HG03354 (cell line): Measurements from ENCODE around the gene SYF2.

Experiments used
- ATAC-seq: cut with Tn5 transposase; IDR thresholded peaks from one replicate; pipeline ENCODE4 v1.9.1; 2021; ENCODE audit warnings: mild to moderate bottlenecking; ENCODE audit not compliant: unreplicated experiment, poor library complexity, severe bottlenecking

Gene SYF2

DNA sequence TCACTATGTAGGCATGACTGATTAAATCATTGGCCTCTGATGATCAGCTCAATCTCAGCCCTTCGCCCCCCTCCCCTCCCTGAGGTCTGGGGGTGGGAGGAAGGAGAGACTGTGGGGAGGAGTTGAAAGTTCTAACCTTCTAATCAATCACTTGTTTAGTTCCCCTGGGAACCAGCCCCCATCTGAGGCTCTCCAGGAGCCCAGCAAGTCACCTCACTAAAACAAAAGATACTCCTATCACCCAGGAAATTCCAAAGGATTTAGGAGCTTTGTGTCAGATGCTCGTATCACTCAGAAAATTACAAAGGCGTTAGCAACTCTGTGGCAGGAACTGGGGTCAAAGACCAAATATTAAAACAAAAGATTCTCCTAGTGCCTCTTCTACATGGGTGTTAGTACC is 21.6 kb downstream of the SYF2 start:
- ATAC-seq: no peak

DNA sequence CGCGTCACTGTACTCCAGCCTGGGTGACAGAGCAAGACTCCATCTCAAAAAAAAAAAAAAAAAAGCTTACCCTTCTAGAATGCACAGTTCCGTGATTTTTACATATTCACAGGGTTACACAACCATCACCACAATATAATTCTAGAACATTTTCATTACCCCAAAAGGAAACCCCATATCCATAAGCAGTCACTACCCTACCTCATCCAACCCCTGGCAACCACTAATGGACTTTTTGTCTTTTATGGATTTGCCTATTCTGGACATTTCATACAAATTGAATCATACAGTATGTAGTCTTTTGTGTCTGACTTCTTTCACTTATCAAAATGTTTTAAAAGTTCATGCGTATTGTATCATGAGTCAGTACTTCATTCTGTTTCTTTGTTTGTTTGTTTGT is 22.8 kb downstream of the SYF2 start:
- no peak for ATAC-seq

DNA sequence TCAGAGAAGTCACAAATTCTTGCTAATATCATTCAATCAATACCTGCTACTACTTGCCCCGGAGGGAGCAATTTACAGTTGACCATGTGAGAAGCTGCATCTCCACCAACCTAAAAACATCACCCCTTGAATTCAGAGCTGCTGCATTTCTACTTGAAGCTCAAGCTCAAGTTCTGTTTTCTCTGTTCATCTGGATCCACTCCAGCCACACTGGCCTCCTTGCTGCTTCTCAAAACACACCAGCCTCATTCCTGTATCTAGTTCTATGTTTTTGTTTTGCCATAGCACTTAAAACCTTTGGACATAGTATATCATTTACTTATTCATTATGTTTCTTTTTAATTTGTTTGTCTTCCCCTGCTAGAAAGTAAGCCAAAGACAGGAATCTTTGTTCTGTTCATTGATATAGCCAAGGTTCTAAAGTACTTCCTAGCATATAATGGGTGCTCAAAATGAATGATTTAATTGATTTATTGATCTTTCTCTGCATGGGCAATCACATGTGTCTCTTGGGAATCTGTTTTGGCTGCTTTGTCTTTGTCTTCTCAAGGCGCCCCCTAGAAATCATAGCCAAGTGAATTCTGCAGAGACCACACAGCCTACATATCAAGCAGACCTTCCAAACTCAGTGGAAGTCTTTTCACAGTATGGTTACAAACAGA is 23.6 kb downstream of the SYF2 start:
- ATAC-seq: no peak

DNA sequence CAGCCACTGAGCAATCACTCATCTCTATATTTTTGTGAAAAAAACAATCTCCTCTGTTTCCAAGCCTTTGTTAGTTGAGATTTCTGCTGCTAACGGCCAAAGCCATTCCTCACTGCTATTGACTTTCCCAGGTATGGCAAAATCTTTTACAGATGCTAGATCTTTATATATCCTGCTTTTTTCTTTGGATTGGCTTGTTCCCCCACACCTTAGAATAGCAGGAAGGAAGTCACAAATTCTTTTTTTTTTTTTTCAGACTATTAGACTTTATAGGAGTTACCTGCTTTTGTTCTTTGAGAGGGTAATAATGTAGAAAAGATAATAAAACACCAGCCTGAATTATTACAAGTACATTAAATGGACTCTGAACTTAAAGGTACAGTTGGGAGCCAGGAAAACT is 24.2 kb downstream of the SYF2 start:
- ATAC-seq: no peak

DNA sequence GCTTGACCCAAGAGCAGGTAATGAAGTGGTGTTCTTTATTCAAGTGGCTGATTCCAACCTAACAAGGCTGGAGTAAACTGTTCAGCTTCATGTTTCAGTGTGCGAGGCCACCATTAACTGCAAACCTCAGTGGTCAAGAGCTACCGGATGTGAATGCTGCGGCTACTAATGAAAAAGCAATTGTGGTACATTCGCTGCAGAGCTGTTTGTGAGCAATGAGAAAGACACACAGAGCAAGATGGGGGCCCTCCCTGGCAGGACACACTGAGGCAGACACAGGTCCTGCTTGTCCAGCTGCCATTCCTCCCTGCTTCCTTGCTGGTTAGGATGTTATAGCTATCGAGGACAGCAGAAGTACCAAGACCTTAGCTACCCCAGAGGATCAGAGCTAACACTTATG is 26.1 kb downstream of the SYF2 start:
- ATAC-seq: no peak

DNA sequence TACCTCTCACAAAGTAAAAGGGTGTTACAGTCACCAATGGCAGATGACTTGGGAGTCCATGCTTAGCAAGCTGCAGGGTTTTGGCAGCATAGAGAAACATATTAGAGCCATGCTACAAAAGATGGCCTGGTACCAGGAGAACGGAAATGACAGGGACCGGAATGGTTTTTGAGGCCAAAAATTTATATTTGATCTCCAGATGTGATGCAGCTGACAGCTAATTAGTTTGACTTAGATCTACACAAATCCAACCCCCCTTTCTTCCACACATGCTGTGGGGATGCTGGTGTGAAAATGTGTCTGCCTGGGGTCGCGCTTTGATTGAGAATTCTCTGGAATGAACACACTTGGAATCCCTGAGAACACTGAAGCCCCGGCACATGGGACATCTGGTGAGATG is 26.5 kb downstream of the SYF2 start:
- ATAC-seq: no peak

DNA sequence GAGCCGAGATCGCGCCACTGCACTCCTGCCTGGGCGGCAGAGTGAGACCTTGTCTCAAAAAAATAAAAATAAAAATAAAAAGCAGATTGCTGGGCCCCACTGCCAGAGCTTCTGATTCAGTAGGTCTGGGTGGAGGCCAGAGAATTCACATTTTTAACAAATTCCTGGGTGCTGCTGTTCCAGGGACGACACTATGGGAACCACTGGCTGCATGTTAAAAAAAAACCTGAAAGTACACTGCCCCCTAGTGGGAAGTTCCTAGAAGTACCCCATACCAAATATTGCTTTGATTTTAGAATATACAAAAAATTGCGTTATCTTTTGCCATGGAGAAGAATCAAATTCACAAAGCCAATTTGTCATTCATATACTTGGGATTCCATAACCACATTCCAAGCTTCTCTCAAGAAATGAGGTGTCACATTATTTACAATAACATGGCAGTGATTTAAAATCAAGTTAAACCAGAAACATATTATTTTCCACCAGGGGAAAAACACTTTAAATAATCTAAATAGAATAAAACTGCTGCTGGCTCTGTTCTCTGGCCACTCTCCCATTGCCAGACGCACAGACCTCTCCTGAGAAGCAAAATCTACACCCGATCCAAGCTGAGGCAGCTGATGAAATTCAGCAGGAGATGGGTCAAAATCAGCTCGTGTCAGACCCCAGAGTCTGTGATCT is 27.4 kb downstream of the SYF2 start:
- ATAC-seq: no peak

DNA sequence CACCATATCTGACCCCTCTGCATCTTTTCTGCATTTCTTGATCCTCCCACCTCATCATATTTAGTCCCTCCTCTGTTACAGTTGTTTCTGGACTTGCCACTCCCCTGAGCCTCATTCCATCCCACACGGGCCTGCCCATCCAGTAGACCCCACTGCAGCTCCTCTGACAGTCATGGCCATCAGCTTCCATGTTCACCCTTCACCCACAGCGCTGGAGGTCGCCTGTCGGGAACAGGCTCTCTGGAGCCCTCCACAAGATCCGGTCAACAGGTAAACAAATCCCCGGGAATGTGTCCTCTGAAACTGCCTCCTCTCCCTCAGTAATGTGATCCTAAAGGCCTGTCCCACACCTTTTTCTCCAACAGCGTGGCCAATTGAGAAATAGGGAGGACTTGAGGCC is 31.3 kb downstream of the SYF2 start:
- no peak for ATAC-seq

DNA sequence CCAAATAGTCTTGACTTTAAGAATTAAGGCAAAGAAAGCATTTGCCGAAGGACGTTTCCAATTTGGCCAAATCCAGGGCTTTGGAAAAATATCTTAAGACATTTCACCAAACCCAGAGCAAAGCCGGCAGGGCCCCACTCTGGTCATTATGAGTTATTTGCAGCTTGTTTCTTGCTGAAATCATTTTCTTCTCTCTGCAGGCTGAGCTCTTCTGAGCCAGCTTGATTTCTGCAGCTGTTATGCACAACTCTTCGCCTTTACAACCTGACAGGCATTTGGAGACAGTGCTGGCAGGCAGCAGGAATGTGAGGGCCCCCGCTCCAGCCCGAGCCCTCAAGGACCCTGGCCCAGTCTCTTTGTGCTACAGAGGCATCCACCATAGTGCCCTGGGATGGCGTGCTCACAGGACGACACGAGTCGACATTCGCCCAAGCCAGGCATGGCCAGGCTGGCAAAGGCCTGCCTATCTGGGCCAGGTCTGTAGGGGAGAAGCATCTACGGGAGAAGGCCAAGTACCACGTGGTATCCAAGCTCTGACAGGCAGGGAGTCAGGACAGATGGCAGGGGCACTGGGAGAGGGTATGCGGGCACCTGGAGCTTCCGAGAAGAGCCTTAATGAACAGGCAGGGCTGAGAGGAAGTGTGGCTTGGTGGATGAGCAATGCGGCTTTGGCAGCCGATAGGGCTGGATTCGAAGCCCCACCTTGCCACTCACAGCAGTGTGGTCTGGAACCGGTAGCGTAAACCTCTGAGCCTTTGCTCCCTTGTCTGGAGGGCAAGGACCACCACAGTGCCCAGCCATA is 32.3 kb downstream of the SYF2 start:
- ATAC-seq: no peak

DNA sequence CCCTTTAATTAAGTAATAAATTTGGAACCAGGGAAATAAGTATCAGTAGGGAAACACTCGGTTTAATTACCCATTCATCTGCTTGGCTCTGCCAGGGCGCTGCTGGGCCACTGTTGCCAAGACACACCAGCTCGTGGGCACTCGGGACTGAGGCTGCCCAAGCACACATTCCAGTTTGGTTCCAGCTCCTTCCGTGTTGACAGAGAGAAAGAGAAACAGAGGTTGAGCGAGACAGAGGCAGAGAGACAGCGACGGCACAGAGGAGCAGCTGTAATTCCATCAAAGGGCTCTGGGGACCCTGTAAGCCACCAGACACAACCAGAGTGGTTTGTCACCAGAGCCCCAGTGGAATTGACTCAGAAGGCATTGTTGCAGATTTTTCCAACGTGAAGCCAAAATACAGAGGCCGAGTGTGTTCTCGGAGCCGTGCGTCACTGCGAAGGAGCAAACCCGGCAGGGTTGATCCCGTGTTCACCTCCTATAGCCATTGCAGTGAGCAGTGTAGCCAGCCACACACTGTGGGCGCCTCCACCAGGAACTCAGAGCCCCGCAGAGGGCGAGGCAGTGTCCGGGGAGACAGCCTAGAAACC is 33.5 kb downstream of the SYF2 start:
- peak; percentile 56 for ATAC-seq

DNA sequence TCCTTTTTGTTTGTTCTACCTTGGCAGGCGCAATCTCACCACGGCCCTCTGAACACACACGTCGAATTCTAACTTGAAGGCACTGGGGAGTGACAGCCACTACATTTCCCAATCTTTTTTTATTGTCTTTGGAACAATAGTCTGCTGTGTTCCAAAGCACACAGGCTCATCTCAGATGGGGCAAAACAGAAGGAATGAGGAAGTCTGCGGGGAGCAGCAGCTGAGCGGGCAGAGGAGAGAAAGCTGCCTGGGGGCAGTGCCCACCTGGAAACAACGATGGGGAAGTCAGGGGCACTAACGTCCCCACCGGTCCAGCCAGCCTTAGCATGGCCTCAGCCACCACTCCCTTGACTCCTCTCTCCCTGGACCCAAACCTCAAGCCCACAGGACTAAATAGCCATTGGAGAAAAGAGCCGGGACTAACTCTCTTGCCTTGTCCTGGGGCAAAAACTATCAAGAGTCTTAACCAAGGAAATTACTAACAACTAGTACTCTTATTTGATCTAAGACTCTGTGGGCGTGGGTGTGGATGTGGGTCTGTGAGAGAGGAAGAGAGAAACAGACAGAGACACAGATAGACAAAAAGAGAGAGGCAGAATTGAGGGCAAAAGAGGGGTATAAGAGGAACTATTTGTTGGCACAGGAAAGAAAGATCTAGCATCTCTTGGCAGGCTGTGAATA is 34.2 kb downstream of the SYF2 start:
- no peak for ATAC-seq

DNA sequence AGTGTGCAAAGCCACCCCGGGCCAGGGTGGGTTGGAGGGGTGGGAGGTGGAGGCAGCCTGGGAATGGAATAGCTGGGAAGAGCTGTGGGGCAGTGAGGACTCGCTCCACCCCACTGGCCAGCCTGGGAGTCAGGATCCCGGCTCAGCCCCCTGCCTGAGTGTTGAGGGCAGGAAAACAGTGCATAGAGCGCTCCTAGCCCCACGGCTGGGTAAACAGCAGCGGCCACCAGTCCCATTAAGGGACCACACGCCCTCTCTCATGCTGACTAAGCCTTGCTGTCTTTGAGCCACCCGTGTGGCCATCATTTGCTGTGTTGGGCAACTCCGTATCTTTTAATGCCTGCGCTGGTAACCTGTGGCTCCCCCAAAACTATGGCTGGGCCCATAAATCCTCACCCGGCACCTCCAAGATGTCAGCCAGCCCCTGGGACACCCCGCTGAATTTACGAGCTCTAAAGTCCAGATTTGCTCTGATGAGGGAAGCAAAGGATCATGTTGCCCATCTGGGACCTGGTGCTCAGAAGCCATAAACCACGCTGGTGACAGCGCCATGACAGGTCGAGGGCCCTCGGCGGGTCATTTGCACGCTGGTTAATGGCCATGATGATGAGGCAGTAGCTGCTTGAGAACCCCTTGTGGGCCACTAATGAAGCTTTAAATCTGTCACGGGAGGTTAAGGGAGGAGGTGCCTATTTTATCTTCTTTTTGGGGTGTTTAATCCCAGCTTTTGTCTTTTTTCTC is 34.9 kb downstream of the SYF2 start:
- ATAC-seq: no peak

DNA sequence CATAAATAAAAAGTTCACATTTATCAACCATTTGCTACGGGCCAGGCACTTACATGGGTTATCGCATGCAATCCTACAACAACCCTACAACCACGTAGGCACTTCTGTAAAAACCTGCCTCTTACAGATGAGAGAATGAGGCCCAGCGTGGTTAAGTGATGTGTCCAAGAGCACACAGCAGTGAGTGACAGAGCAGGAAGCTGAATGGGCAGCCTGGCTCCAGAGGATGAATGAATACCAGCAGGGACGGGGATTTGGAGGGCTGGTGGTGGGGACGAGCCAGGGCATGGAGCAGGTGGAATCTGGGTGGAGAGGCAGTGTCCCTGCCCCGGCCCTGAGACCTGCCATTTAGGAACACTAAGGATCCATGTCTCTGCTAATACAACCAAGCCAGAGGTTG is 35.5 kb downstream of the SYF2 start:
- no peak for ATAC-seq

DNA sequence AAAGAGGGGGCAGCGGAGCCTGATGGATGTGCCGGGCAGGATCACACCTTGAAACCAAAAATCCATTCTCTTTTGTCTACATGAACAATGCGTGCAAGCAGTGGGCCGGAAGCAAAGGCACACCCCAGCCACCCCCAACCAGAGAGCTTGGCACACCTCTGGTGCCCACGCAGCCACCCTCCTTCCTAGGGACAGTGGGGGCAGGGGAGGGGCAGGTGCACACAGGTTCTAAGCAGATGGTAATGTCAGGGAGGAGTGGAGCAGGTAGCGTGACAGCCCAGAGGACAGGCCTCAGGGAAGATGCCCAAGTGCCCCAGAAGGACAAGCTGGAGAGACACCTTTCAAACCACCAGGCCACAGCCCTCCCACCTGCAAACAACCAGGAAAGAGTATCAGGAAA is 36.5 kb downstream of the SYF2 start:
- no peak for ATAC-seq

DNA sequence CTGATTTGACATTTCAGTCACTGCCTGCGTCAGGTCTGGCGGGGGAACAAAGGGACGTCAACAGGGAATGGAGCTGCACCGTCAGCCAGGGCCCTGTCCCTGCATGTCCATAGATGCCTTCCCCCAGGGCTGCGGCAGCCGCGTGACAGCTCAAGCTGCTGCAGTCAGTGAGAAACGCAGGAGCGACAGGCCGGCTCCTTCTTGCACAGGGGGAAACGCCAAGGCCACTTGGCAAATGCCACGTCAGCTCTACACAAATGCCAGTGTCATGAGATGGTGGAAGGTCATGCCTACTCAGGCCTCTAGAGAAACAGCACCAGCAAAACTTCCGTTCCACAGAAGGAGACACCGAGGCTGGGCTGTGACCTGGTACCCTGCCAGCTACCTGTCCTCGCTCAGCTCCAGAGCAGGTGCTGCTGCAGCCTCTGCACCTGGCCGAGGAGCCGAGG is 37.7 kb downstream of the SYF2 start:
- ATAC-seq: no peak

DNA sequence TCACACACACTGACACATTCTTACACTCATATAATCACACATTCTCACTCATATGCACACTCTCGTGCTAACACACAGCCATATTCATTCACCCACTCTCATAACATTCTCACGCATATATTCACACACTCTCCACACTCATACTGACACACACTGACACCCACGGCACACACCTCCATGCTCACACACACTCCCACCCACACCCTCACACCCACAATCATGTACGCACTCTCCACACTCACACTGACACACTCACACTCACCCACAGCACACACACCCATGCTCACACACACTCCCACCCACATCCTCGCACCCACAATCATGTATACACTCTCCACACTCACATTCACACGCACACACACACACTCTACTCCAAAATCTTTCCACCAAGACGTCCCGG is 38.2 kb downstream of the SYF2 start:
- ATAC-seq: no peak

DNA sequence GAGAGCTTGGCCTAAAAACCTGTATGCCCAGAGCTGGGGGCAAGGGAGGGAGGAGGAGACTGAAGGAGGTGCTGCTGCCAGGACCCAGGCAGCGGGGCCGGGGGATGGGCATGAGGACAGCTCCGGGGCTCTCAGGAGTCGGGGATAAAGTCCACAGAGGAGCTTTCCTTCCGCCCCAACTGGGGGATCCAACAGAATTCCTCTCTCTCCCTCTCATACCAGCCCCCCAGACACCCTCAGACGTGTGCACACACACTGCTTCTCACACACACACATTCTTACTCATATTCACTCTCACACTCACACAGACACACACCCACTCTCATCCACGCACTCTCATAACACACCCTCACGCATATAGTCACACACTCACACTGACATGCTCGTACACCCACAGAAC is 39.1 kb downstream of the SYF2 start:
- no peak for ATAC-seq

DNA sequence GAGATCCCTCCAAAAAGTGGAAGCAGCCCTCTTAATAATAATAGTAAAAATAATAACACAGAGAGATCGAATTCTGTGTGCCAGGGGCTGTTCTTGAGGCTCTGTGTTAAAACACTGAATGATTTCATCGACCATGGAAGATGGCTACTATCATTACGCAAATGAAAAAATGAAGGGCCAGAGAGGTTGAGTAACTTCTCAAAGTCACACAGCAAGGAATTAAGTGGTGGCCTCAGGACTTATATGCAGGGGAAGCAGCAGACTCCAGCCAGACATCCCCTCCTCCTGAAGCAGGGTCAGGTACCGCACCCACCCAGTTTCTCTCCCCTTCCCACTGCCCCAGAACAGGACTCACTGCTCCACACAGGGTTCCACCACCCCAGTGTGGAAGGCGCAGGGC is 40.1 kb downstream of the SYF2 start:
- ATAC-seq: no peak

DNA sequence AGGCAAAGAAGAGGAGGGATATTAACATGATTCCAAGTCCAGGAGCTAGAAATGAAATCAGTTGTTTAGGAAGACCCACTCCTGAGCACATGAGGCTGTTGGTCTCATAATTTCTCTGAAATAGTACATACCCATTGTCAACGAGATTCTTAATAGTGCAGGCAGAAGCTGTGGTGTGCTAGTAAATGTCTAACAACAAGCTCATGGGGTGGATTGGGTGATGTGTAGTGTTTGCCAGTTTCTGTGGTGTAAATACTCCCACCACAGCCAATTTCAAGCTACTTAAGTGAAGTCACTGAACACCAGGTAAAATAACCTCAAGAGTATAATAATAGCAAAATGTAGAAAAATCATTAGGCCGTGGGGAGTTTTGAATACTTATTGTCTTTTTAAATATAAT is 42.0 kb downstream of the SYF2 start:
- no peak for ATAC-seq
